Mesendoderm (in vitro differentiated cells): ENCODE data around the gene MCM3. TPM values are rescaled to one million over a fixed set of nuclear protein-coding genes. Genes with fewer than 3 reads are reported as not detected.

Experiments
- DNase-seq: peaks from one replicate; pipeline ENCODE4 v3.0.0; 2013
- H2AK5ac ChIP-seq: 2 replicates; pipeline ENCODE4 v1.6.1; 2013; ENCODE audit warnings: low read length, inconsistent platforms
- H2BK120ac ChIP-seq: 2 replicates; pipeline ENCODE4 v1.6.1; 2013; ENCODE audit warnings: low read depth, mild to moderate bottlenecking, low read length, moderate library complexity, mixed read lengths
- H2BK15ac ChIP-seq: replicated peaks from 2 replicates; pipeline ENCODE4 v1.6.1; 2013; ENCODE audit warnings: low read depth, mild to moderate bottlenecking, moderate library complexity
- H2BK5ac ChIP-seq: 2 replicates; pipeline ENCODE4 v1.6.1; 2013; ENCODE audit warnings: low read length, inconsistent platforms
- H3K18ac ChIP-seq: 2 replicates; pipeline ENCODE4 v1.6.1; 2013; ENCODE audit warnings: mild to moderate bottlenecking, low read length, mixed read lengths
- H3K23ac ChIP-seq: one replicate; pipeline ENCODE4 v1.6.1; 2013; ENCODE audit warnings: low read length
- H3K27ac ChIP-seq: 2 replicates; pipeline ENCODE4 v1.5.1; 2013; ENCODE audit warnings: low read depth, mild to moderate bottlenecking, inconsistent platforms, low read length, moderate library complexity
- H3K27me3 ChIP-seq: 2 replicates; pipeline ENCODE4 v1.6.1; 2013; ENCODE audit warnings: low read length, control low read depth, mild to moderate bottlenecking, inconsistent platforms; ENCODE audit not compliant: insufficient read depth, poor library complexity
- H3K36me3 ChIP-seq: 2 replicates; pipeline ENCODE4 v1.6.1; 2013; ENCODE audit warnings: low read length, inconsistent platforms; ENCODE audit not compliant: control insufficient read depth, insufficient read depth
- H3K4ac ChIP-seq: one replicate; pipeline ENCODE4 v1.6.1; 2013; ENCODE audit warnings: low read depth, mild to moderate bottlenecking, low read length, moderate library complexity
- H3K4me1 ChIP-seq: 2 replicates; pipeline ENCODE4 v1.6.1; 2013; ENCODE audit warnings: low read depth, low read length, inconsistent platforms; ENCODE audit not compliant: control insufficient read depth
- H3K4me2 ChIP-seq: 2 replicates; pipeline ENCODE4 v1.6.1; 2013; ENCODE audit warnings: low read length
- H3K4me3 ChIP-seq: 2 replicates; pipeline ENCODE4 v1.5.1; 2013; ENCODE audit warnings: mild to moderate bottlenecking, low read length
- H3K56ac ChIP-seq: one replicate; pipeline ENCODE4 v1.6.1; 2013; ENCODE audit warnings: low read length
- H3K79me1 ChIP-seq: 2 replicates; pipeline ENCODE4 v1.6.1; 2013; ENCODE audit warnings: low read length, inconsistent platforms
- H3K79me2 ChIP-seq: 2 replicates; pipeline ENCODE4 v1.6.1; 2013; ENCODE audit warnings: mild to moderate bottlenecking, low read length; ENCODE audit not compliant: control insufficient read depth, insufficient read depth
- H3K9ac ChIP-seq: 2 replicates; pipeline ENCODE4 v1.6.1; 2013; ENCODE audit warnings: low read length, inconsistent platforms
- H4K5ac ChIP-seq: one replicate; pipeline ENCODE4 v1.6.1; 2013; ENCODE audit warnings: low read length
- H4K8ac ChIP-seq: one replicate; pipeline ENCODE4 v1.6.1; 2013; ENCODE audit warnings: low read depth, mild to moderate bottlenecking, control low read depth, low read length, moderate library complexity
- WGBS: extraction: QIAGEN DNeasy Blood & Tissue Kit; methylation state at CpG from one replicate; pipeline ENCODE4 v1.1.7; 2013; ENCODE audit warnings: low lambda C conversion rate, missing lambda C conversion rate; ENCODE audit not compliant: insufficient coverage; ENCODE audit errors: extremely low coverage; 5-methylcytosine and 5-hydroxymethylcytosine counted together
- polyA plus RNA-seq, 2 experiments: library from polyadenylated mRNA; stranded (reverse); fragments of 200-250 nt; gene quantifications; one replicate each; pipeline ENCODE4 v1.2.3, GENCODE V29; 2013

Gene MCM3
- 166 TPM for polyA plus RNA-seq (2013, experiment 1 of 2)
- 164 TPM for polyA plus RNA-seq (2013, experiment 2 of 2)

DNA sequence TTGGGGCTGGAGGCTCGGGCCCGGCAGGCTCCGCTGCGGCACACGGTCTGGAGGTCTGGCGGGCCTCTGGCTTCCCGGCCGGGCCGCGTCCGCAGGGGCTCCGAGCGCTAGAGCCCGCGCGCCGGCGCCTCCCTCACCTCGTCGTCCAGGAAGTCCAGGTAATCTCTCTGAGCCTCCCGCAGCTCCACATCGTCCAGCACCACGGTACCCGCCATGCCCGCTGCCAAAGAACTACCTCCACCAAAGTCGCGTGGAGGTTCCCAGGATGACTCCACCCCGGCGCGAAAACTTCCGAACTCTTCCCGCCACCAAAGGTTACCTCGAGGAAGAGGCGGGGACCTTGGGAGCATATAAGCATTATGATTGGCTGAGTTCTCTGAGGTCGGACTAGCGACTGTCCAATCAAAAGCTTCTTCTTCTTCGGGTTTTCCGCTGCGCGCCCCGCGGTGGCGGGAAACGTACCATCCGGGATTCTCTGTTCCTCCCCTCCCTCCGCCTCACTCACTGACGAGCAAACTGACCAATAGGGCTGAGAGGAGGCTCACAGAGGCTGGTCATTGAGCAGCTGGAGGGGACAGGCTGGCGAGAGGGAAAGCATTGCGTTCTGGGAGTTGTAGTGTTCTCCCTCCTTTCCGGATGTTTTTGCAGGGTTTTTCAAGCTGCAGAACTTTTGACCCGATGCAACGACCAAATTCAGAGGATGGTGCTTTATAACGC is at the start of gene MCM3:
Gene MCM3, minus strand, starts transcription at position 283 of the 717 bp plus-strand sequence. Its CDS starts 68 bp downstream, at position 215.
- peaks cover 25% of the 10 kb centered on the region for H3K79me2 ChIP-seq

DNA sequence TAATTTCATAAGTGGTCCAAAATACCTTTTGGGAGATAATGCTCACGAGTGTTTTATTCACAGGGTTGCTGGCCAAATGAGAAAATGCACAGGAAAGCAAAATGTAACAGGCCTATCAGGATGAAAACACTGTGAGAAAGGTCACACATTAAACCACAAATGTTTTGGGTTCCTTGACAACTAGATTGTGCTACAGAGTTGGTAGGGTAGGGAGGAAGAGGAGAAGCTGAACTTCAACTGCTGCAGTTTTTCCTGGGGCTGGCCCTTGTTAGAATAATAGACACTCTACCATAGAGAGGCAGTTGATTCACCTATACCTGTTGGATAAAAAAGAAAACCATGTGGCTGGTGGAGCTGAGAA is 49.3 kb upstream of the MCM3 start:
- H3K23ac ChIP-seq: no peak overlapping the region
- no peak overlapping the region for H2BK15ac ChIP-seq
- no peak overlapping the region for H3K9ac ChIP-seq
- no peak overlapping the region for H3K4me2 ChIP-seq
- no peak overlapping the region for H3K4me3 ChIP-seq
- no peak overlapping the region for H2BK120ac ChIP-seq
- no peaks in the 10 kb centered on the region for H3K27me3 ChIP-seq
- no peak for DNase-seq
- no peaks in the 10 kb centered on the region for H3K36me3 ChIP-seq
- peaks cover 7% of the 10 kb centered on the region for H3K4me1 ChIP-seq
- no peak overlapping the region for H3K18ac ChIP-seq
- no peak overlapping the region for H3K4ac ChIP-seq
- H3K79me2 ChIP-seq: no peaks in the 10 kb centered on the region
- H4K5ac ChIP-seq: no peak overlapping the region
- H2AK5ac ChIP-seq: no peak overlapping the region
- no peak overlapping the region for H3K27ac ChIP-seq
- H3K56ac ChIP-seq: no peak overlapping the region
- no peak overlapping the region for H4K8ac ChIP-seq
- H2BK5ac ChIP-seq: no peak overlapping the region
- WGBS: no CpG with 5 or more reads among the region's 1 CpG
- no peaks in the 10 kb centered on the region for H3K79me1 ChIP-seq

More for the DNA sequence above, at the start of gene MCM3:
- Histone ChIP-seq H4K8ac (no peak within 1 kb of the TSS), H3K79me1 (peaks cover 5% of the 10 kb centered on the region), H3K27ac (peak within 1 kb of the TSS; percentile 89), H4K5ac (no peak within 1 kb of the TSS), H3K4me1 (no peaks in the 10 kb centered on the region), H2BK5ac (peak within 1 kb of the TSS; percentile 69), H3K4me2 (peak within 1 kb of the TSS; percentile 53), H2BK15ac (no peak within 1 kb of the TSS), H3K4me3 (peak within 1 kb of the TSS; percentile 87), H2AK5ac (no peak within 1 kb of the TSS), H3K56ac (peak within 1 kb of the TSS; percentile 97), H3K18ac (peak within 1 kb of the TSS; percentile 54), H3K4ac (peak within 1 kb of the TSS; percentile 56), H3K36me3 (peaks cover 6% of the 10 kb centered on the region), H3K9ac (peak within 1 kb of the TSS; percentile 92), H3K27me3 (no peaks in the 10 kb centered on the region), H2BK120ac (no peak within 1 kb of the TSS), H3K23ac (no peak within 1 kb of the TSS)
- DNase-seq: peak; percentile 100
- WGBS: no CpG with 5 or more reads among the region's 53 CpGs

DNA sequence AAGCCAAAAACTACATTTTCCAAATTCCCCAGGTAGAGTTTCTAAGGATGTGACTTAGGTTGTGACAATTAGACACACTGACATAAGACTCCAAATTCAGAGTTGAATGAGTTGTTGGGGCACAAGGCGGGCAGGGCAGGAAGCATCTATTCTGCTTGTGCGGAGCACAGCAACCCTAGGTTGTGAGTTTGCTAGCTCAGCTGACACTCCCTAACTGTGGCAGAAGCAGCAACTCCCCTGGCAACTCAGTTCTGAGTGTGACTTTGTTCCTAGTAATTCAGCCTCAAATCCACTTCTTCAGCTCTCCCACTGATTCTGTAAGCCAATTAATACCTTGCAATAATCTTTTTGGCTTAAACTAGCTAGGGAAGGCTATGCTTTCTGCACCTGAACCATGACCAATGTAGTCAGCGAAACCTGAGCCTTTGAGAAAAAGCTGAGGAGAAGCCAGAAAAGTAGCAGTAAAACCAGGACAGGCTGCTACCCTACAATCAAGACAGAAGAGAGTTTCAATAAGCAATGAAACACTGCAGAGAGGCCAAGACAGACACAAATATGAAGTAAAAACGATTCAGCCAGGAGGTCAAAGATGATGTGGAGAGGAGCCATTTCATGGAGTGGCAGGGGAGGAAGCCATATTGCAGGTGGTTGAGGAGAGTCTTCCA is 47.4 kb upstream of the MCM3 start:
- Histone ChIP-seq H3K4ac (no peak overlapping the region), H3K4me3 (no peak overlapping the region), H4K8ac (no peak overlapping the region), H3K27me3 (no peaks in the 10 kb centered on the region), H3K27ac (no peak overlapping the region), H3K18ac (no peak overlapping the region), H3K23ac (no peak overlapping the region), H3K56ac (no peak overlapping the region), H3K9ac (no peak overlapping the region), H2AK5ac (no peak overlapping the region), H4K5ac (no peak overlapping the region), H3K4me2 (no peak overlapping the region), H2BK5ac (no peak overlapping the region), H3K79me1 (no peaks in the 10 kb centered on the region), H3K4me1 (peaks cover 9% of the 10 kb centered on the region), H3K79me2 (no peaks in the 10 kb centered on the region), H3K36me3 (no peaks in the 10 kb centered on the region), H2BK15ac (no peak overlapping the region), H2BK120ac (no peak overlapping the region)
- no CpG with 5 or more reads among the region's 4 CpGs for WGBS
- no peak for DNase-seq

- Histone ChIP-seq H3K56ac (peak overlapping the region; percentile 20), H3K4ac (peak overlapping the region; percentile 39), H3K36me3 (no peaks in the 10 kb centered on the region), H3K79me1 (no peaks in the 10 kb centered on the region), H3K4me2 (no peak overlapping the region), H3K27me3 (no peaks in the 10 kb centered on the region), H2BK15ac (no peak overlapping the region), H3K79me2 (no peaks in the 10 kb centered on the region), H3K23ac (no peak overlapping the region), H2AK5ac (no peak overlapping the region), H4K5ac (no peak overlapping the region), H2BK5ac (peak overlapping the region; percentile 35), H3K9ac (no peak overlapping the region), H2BK120ac (no peak overlapping the region), H3K4me3 (no peak overlapping the region), H3K27ac (no peak overlapping the region), H3K18ac (peak overlapping the region; percentile 71), H3K4me1 (peaks cover 14% of the 10 kb centered on the region), H4K8ac (no peak overlapping the region)
- WGBS: no CpG with 5 or more reads among the region's 2 CpGs
- peak; percentile 91 for DNase-seq
These were observed 45.9 kb upstream of the MCM3 start for GRCh38 chr6:52330470-52330869.

DNA sequence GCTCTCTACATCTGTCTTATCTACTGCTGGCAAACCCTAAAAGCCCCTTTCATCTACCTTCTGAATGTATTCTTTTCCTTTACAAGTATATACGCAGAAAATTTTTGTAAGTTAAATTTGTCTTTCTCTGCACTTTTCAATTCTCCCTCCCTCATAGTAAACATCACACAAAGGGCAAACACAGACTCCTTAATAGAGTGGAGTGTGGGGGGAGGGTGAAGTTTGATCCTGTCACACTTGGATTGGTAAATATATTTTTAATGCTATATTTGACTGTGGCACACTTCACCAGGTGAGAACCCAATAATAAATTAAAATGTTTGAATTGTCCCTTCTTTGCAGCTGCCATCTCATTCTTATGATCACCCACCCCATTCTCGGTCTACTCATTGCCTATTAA is 44.2 kb upstream of the MCM3 start:
- WGBS: no CpG with 5 or more reads among the region's 2 CpGs
- no peak overlapping the region for H2BK120ac ChIP-seq
- H3K79me2 ChIP-seq: no peaks in the 10 kb centered on the region
- H3K79me1 ChIP-seq: no peaks in the 10 kb centered on the region
- H3K4me1 ChIP-seq: peaks cover 14% of the 10 kb centered on the region
- H2BK5ac ChIP-seq: no peak overlapping the region
- H3K18ac ChIP-seq: no peak overlapping the region
- no peak overlapping the region for H3K4ac ChIP-seq
- no peak overlapping the region for H2BK15ac ChIP-seq
- H3K56ac ChIP-seq: no peak overlapping the region
- H3K4me3 ChIP-seq: no peak overlapping the region
- H3K9ac ChIP-seq: no peak overlapping the region
- no peak overlapping the region for H4K8ac ChIP-seq
- H3K23ac ChIP-seq: no peak overlapping the region
- H3K27me3 ChIP-seq: no peaks in the 10 kb centered on the region
- no peak for DNase-seq
- H3K36me3 ChIP-seq: no peaks in the 10 kb centered on the region
- H4K5ac ChIP-seq: no peak overlapping the region
- no peak overlapping the region for H3K4me2 ChIP-seq
- no peak overlapping the region for H2AK5ac ChIP-seq
- no peak overlapping the region for H3K27ac ChIP-seq
